Aorta (tissue), 5 donors: ENCODE results near the gene CDC6. TPM values are rescaled to one million over a fixed set of nuclear protein-coding genes. Genes with fewer than 3 reads are reported as not detected.

Source experiments
- ATAC-seq: fragments of 200-7000 bp; cut with Tn5 transposase; one replicate; pipeline ENCODE4 v1.9.1; 2022; ENCODE audit warnings: moderate library complexity; ENCODE audit not compliant: low FRiP score
- DNase-seq, 2 donors: peaks; one replicate each; pipeline ENCODE4 v3.0.0-alpha.2; 2020
- H3K27ac ChIP-seq, 2 donors: one replicate each; pipeline ENCODE4 v1.5.1; 2013; ENCODE audit warnings: low read length in 2 of 2, mild to moderate bottlenecking in 2 of 2, moderate library complexity in 2 of 2, control low read depth in 1 of 2, inconsistent platforms in 1 of 2, low read depth in 1 of 2
- H3K27me3 ChIP-seq, 2 donors: one replicate each; pipeline ENCODE4 v1.6.1; 2013; ENCODE audit warnings: control low read depth in 1 of 2, low read length in 1 of 2, mild to moderate bottlenecking in 1 of 2, moderate library complexity in 1 of 2; ENCODE audit not compliant: insufficient read depth in 2 of 2, control insufficient read depth in 1 of 2
- H3K36me3 ChIP-seq, 2 donors: one replicate each; pipeline ENCODE4 v1.6.1; 2013; ENCODE audit warnings: control low read depth in 1 of 2, low read length in 1 of 2, mild to moderate bottlenecking in 1 of 2; ENCODE audit not compliant: insufficient read depth in 2 of 2, control insufficient read depth in 1 of 2
- H3K4me1 ChIP-seq, 2 donors: one replicate each; pipeline ENCODE4 v1.6.1; 2013; ENCODE audit warnings: low read length in 2 of 2, control low read depth in 1 of 2, mild to moderate bottlenecking in 1 of 2, moderate library complexity in 1 of 2; ENCODE audit not compliant: insufficient read depth in 2 of 2, control insufficient read depth in 1 of 2
- H3K4me3 ChIP-seq, 2 donors: one replicate each; pipeline ENCODE4 v1.5.1; 2013; ENCODE audit warnings: low read length in 2 of 2, control low read depth in 1 of 2, mild to moderate bottlenecking in 1 of 2
- H3K9me3 ChIP-seq: one replicate; pipeline ENCODE4 v1.6.1; 2013; ENCODE audit warnings: mild to moderate bottlenecking, low read length; ENCODE audit not compliant: control insufficient read depth
- WGBS, 2 donors: extraction: QIAGEN DNeasy Blood & Tissue Kit; methylation state at CpG; one replicate each; pipeline ENCODE4 v1.1.7; 2013; 5-methylcytosine and 5-hydroxymethylcytosine counted together
- intact Hi-C, 2 donors: fragments of 100-400 bp; cut with DNase I; formaldehyde crosslinking; loops; one replicate each; pipeline versions ENCODE4 v1.14.2 to v1.15.0; 2022
- polyA plus RNA-seq, 2 donors: library from polyadenylated mRNA; stranded (reverse); fragments of 200-250 nt; gene quantifications; one replicate each; pipeline ENCODE4 v1.2.3, GENCODE V29; 2013
- total RNA-seq, 2 donors: library from RNA; stranded (reverse); fragmentation: NEBNext Ultra II Directional; extraction: Animal tissue kit (Norgen Biotek cat#: 25700); gene quantifications; one replicate each; pipeline ENCODE4 v1.2.1, GENCODE V29; 2021
- donor health status: healthy with polysubstance abuse.
- donor health status: Bipolar disorder and iron deficiency.
- donor health status: DM: no; HTN: no; CAD: no.
- donor health status: DM: no; HTN: no; CAD: no.
- donor health status: DM: yes; HTN: yes; CAD: no.

Gene CDC6
- total and polyA plus RNA-seq, 4 donors, result 0.38 to 2.5 (median 1.7) TPM

DNA sequence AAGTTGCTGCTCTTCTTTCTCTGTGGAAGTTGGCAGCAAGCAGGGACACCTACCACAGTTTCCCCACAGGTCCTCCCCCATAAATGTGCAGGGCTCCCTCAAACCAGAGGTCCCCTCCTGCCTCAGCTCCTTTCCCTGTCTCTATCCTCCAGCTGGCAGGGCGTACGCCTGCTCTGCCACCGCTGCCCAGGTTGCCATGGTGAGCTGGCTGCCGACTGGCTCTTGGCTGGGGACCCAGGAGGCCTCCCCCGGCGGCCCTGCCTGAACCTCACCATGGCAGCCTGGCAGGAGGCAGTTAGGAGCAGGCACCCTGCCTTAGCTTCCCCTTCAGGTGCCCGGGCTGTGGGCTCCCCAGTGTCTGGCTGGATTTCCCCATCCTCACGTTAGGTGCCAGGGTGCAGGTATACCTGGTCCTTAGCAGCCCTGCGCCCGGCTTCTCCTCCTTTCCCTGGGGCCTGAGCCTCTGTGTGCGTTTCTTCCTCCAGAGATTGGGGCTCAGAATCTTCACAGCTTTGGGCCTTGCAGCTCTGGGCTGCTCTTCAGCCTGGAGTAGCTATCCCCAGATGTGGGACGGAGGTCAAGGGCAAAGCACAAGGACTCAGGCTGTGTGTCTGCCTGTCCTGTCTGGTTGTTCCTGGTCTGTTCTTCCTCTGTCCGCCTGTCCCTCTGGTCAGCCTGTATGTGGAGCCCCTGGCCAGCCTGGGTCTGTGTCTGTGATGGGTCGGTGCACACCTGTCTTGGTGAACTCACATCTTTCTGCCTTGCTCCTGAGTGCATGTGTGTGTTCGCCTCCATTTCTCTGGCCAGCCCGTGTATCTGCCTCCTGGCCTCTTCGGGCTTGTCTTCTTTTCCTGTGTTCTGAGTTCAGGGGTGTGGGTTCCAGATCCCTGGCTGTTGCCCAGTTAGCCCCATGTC, 61.1 kb downstream of the CDC6 start:
- Histone ChIP-seq H3K4me1 (no peaks in the 10 kb centered on the region), H3K9me3 (no peaks in the 10 kb centered on the region), H3K36me3 (peaks cover 0 to 3% of the 10 kb centered on the region in 2 donors), H3K27ac (no peak overlapping the region), H3K27me3 (no peaks in the 10 kb centered on the region), H3K4me3 (no peak overlapping the region)
- ATAC-seq (peak; percentile 40), DNase-seq (peak in 1 of 2 donors; percentile 92)
- WGBS, 2 donors, result 33 to 35% methylated on average over 17 of the region's 17 CpGs
- intact Hi-C loops, result no loop called here

DNA sequence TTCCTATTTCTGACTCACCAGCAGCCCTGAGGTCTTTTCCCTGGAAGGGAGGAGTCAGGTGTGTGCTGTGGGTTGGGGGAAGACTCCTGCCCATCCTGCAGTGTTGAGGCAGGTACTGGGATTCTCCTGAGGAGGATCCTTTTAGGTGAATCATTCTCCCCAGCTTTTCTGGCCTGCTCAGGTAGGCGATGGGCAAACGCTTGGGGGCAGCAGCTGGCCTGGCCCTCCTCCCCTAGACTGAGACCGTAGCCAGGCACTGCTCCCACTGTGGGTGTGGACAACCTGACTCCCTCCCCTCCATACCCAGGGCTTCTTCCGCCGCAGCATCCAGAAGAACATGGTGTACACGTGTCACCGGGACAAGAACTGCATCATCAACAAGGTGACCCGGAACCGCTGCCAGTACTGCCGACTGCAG, 61.8 kb downstream of the CDC6 start:
- 61 to 69% methylated on average over 10 of the region's 10 CpGs for WGBS, 2 donors

DNA sequence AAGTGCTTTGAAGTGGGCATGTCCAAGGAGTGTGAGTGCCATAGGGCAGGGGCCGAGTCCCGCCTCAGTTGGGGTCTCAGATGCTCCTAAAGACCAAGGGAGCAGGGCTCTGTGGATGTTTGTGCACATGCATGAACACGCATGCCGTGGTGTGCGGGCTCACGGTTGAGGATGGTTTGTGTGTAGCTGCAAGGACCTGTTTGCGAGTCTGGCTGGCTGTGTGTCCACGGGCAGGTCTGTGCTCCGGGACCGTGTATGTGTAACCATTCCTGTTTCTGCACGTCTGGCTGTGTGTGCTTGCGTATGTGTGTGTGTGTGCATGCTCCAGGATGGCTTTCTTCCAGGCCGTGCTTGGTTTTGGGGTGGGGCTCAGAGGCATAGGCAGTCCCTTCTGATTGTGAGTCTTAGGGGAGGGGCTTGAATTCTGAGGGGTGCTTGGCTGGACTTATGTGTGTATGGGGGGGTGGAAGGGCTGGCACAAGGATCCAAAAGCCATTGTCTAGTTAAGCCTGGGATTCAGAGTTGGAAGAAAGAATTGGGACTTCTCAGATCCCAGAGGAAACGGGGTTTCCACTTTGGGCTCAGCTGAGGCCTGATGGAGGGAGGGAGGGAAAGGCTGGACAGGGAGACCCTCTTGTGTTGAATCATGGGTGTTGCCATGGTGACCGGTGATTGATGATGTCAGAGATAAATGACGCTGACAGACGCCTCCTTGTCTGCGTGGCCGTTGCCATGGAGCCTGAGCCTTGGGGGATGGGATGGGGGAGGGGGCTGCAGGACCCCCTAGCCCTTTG, 62.4 kb downstream of the CDC6 start:
- intact Hi-C loops, result loop anchor here in 1 of 2 donors (10.0 kb wide), 1 partner anchor 145 kb away; no protein-coding TSS in a partner anchor

More for the DNA sequence above, 61.8 kb downstream of the CDC6 start:
- Histone ChIP-seq H3K9me3 (no peaks in the 10 kb centered on the region), H3K27me3 (no peaks in the 10 kb centered on the region), H3K27ac (no peak overlapping the region), H3K4me3 (no peak overlapping the region), H3K36me3 (peaks cover 0 to 3% of the 10 kb centered on the region in 2 donors), H3K4me1 (no peaks in the 10 kb centered on the region)
- DNase-seq (peak in 1 of 2 donors; percentile 39), ATAC-seq (no peak)
- intact Hi-C loops, result no loop called here

DNA sequence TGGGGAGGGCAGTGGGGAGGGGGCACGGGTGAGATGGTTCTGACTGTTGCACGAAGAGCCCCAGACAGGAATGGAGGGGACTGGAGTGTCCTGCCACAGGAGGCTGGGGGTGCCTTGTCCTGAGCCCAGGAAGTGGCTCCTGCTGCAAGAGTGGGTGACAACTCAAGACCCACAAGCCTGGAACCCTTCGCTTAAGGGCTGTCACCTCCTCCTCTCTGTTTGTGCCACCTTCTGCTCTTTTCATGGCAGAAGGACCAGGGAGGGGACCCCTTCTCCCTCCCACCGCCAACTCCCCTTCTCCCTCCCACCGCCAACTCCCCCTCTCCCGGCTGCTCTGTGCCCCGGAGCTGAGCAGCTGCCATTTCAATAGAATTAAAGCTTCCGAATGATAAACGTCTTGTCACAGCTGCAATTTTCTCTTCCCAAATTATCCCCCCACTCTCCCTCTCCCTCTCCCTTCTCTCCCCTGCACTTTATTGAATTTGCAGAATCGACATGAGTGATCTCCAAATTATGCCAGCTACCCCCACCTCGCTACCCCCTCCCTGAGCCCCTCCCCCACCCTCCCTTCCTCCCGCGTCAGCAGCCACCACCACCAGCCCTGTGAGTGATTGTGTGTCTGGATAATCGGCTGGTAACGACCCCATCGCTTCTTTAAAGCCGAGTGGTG, 63.1 kb downstream of the CDC6 start:
- Histone ChIP-seq H3K27me3 (no peaks in the 10 kb centered on the region), H3K4me3 (no peak overlapping the region), H3K9me3 (no peaks in the 10 kb centered on the region), H3K36me3 (peaks cover 0 to 3% of the 10 kb centered on the region in 2 donors), H3K4me1 (no peaks in the 10 kb centered on the region), H3K27ac (no peak overlapping the region)
- WGBS, 2 donors, result 67 to 73% methylated on average over 17 of the region's 17 CpGs
- ATAC-seq, result no peak
- intact Hi-C loops, result loop anchor here in 1 of 2 donors (10.0 kb wide), 1 partner anchor 146 kb away; no protein-coding TSS in a partner anchor
- DNase-seq, result no peak

More for the DNA sequence above, 62.4 kb downstream of the CDC6 start:
- Histone ChIP-seq H3K4me1 (no peaks in the 10 kb centered on the region), H3K27me3 (no peaks in the 10 kb centered on the region), H3K9me3 (no peaks in the 10 kb centered on the region), H3K4me3 (no peak overlapping the region), H3K27ac (no peak overlapping the region), H3K36me3 (peaks cover 0 to 3% of the 10 kb centered on the region in 2 donors)
- no peak for ATAC-seq
- whole genome bisulfite sequencing, 2 donors, result 43 to 50% methylated on average over 19 of the region's 19 CpGs
- DNase-seq, result peak in 1 of 2 donors; percentile 54

DNA sequence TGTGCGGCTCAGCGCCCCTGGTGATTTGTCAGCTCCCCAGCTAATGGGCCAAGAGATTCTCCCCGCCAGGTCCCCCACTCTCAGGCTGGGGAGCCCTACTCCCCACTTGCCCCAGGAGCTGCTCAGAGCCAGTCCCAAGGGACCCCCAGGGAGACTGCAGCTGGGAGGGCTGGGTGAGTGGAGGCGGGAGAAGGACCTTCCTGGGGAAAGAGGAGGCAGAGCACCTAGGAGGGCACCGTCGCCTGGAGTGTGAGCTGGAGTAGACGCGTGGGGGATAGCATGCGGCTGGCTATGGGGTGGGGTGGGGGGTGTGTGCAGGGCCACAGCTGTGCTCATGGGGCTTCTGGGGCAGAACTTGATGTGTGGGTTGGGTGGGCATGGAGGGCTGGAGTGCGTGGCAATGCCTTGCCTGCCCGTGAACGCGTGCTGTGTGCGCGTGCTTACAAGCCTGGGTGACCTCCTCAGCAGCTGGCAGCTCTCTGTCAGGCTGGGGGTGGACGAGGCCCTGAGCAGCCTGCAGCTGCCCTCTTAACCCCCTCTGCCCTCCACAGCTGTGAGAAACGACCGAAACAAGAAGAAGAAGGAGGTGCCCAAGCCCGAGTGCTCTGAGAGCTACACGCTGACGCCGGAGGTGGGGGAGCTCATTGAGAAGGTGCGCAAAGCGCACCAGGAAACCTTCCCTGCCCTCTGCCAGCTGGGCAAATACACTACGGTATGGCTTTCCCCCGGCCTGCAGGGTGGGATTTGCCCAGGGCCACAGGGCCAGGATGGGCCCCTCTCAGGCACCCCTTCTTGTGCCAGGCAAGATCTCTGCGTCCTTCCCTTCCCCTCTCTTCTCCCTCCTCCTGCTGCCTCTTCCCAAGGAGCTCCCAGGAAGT, 63.9 kb downstream of the CDC6 start:
- intact Hi-C loops, result loop anchor here in 1 of 2 donors (10.0 kb wide), 1 partner anchor 147 kb away; no protein-coding TSS in a partner anchor
- H3K27ac ChIP-seq, result no peak overlapping the region

DNA sequence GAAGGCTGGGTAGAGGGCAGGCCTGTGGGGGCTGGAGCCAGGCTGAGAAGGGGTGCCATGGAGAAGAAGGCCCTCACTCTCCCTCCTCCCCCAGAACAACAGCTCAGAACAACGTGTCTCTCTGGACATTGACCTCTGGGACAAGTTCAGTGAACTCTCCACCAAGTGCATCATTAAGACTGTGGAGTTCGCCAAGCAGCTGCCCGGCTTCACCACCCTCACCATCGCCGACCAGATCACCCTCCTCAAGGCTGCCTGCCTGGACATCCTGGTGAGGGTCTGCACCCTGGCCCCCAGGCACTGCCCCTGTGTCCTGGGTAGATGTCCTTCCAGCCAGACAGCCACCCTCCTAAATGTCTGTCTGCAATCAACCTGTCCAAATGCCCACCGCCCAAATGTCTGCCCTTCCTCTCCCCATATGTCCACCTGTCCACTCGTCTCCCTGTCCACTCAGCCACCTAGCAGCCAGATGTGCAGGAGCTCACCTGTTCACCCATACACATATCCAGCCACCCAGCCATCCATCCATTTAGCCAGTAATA, 64.6 kb downstream of the CDC6 start:
- no peaks in the 10 kb centered on the region for H3K9me3 ChIP-seq
- H3K27me3 ChIP-seq, result no peaks in the 10 kb centered on the region
- H3K36me3 ChIP-seq, result peaks cover 0 to 3% of the 10 kb centered on the region in 2 donors
- H3K4me3 ChIP-seq, result no peak overlapping the region
- DNase-seq, result peak in 1 of 2 donors; percentile 36
- intact Hi-C loops, result loop anchor here in 1 of 2 donors (10.0 kb wide), 1 partner anchor 148 kb away; no protein-coding TSS in a partner anchor
- H3K4me1 ChIP-seq, result no peaks in the 10 kb centered on the region
- no peak overlapping the region for H3K27ac ChIP-seq
- 81 to 86% methylated on average over 7 of the region's 7 CpGs for WGBS, 2 donors
- ATAC-seq, result no peak

More for the DNA sequence above, 63.9 kb downstream of the CDC6 start:
- 84 to 87% methylated on average over 26 to 27 of the region's 27 CpGs for WGBS, 2 donors
- Histone ChIP-seq H3K27me3 (no peaks in the 10 kb centered on the region), H3K9me3 (no peaks in the 10 kb centered on the region), H3K4me3 (no peak overlapping the region), H3K36me3 (peaks cover 0 to 3% of the 10 kb centered on the region in 2 donors), H3K4me1 (no peaks in the 10 kb centered on the region)
- no peak for ATAC-seq
- DNase-seq, result peak in 1 of 2 donors; percentile 44

DNA sequence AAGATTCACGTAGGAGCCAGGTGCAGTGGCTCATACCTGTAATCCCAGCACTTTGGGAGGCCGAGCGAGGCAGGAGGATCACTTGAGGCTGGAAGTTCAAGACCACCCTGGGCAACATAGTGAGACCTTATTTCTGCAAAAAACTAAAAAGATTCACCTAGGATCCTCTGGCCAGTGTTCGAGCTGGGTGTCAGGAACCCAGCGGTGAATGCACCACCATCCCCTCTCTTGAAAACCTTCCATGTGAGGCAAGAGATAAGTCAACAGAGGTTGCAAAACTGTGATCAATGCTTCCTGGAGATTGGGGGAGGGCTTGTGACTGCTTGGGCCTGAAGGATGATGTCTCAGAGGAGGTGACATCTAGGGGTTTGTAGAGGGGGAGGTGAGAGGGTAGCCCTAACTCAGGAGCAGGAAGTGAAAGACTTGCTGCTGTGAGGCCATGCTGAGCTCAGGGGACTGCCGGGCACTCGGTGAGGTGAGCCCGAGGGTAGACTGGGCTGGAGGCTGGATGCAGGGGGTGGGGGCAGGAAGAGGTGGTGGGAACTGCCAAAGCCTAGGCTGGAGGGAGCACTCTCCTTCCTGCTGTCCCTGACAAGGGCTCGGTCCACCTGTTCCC, 65.2 kb downstream of the CDC6 start:
- DNase-seq (peak in 1 of 2 donors; percentile 38), ATAC-seq (no peak)
- intact Hi-C loops, result loop anchor here in 1 of 2 donors (10.0 kb wide), 1 partner anchor 148 kb away; no protein-coding TSS in a partner anchor
- H3K27me3 ChIP-seq, result no peaks in the 10 kb centered on the region
- peaks cover 0 to 3% of the 10 kb centered on the region in 2 donors for H3K36me3 ChIP-seq
- no peaks in the 10 kb centered on the region for H3K4me1 ChIP-seq
- WGBS, 2 donors, result 79 to 80% methylated on average over 9 of the region's 9 CpGs
- H3K27ac ChIP-seq, result no peak overlapping the region
- H3K9me3 ChIP-seq, result no peaks in the 10 kb centered on the region
- H3K4me3 ChIP-seq, result no peak overlapping the region
